K562 (cell line): Measurements from ENCODE around the gene ZFP36. TPM values are rescaled to one million over a fixed set of nuclear protein-coding genes. Genes with fewer than 3 reads are reported as not detected.

ENCODE experiments used
- ETV6 ChIP-seq, 3 experiments: fragments of 150-350 bp in 1 of 3; sonication (generic) in 1 of 3; formaldehyde crosslinking in 1 of 3; IDR thresholded peaks; 2 replicates each; pipeline versions ENCODE4 v1.6.1 to v1.8.0; 2014 to 2022; ENCODE audit warnings: borderline replicate concordance in 2 of 3, low read depth in 2 of 3, antibody characterized with exemption in 1 of 3, low read length in 1 of 3, mild to moderate bottlenecking in 1 of 3, missing genetic modification reagents in 1 of 3
- PKNOX1 ChIP-seq: fragments of 450-650 bp; IDR thresholded peaks from 2 replicates; pipeline ENCODE4 v1.6.1; 2016
- POLR2G ChIP-seq: fragments of 200-400 bp; formaldehyde crosslinking; IDR thresholded peaks from 2 replicates; pipeline ENCODE4 v1.6.1; 2017; ENCODE audit warnings: low read depth, mild to moderate bottlenecking, antibody characterized with exemption, low read length, moderate library complexity
- POU5F1 ChIP-seq: fragments of 150-350 bp; IDR thresholded peaks from 2 replicates; pipeline ENCODE4 v1.6.1; 2014; ENCODE audit warnings: borderline replicate concordance, low read length, low read depth, mild to moderate bottlenecking; ENCODE audit not compliant: partially characterized antibody
- RBFOX2 ChIP-seq: fragments of 200-400 bp; formaldehyde crosslinking; IDR thresholded peaks from 2 replicates; pipeline ENCODE4 v1.6.1; 2017; ENCODE audit warnings: low read depth, mild to moderate bottlenecking, low read length, moderate library complexity
- SAP30 ChIP-seq: fragments of 200-600 bp; sonication (generic); IDR thresholded peaks from 2 replicates; pipeline ENCODE4 v1.6.1; 2012; ENCODE audit warnings: borderline replicate concordance, low read depth, mild to moderate bottlenecking, moderate library complexity, low read length, control low read depth, inconsistent platforms; ENCODE audit not compliant: insufficient read depth, poor library complexity, severe bottlenecking
- SMAD3 ChIP-seq: fragments of 450-650 bp; formaldehyde crosslinking; conservative IDR thresholded peaks from 2 replicates; pipeline ENCODE4 v1.4.0; 2020; ENCODE audit warnings: mild to moderate bottlenecking
- SUPT5H ChIP-seq: fragments of 450-650 bp; IDR thresholded peaks from 2 replicates; pipeline ENCODE4 v1.6.1; 2016
- TAF1 ChIP-seq: IDR thresholded peaks from 2 replicates; pipeline ENCODE4 v1.6.1; 2011; ENCODE audit warnings: mild to moderate bottlenecking, low read length, moderate library complexity; ENCODE audit not compliant: insufficient read depth, control insufficient read depth, severe bottlenecking; ENCODE audit errors: extremely low read depth
- TFAP4 ChIP-seq: sonication (generic); formaldehyde crosslinking; IDR thresholded peaks from 2 replicates; pipeline ENCODE4 v1.8.0; 2022; ENCODE audit warnings: missing genetic modification reagents, mild to moderate bottlenecking, moderate library complexity, borderline replicate concordance
- THRAP3 ChIP-seq: fragments of 450-650 bp; IDR thresholded peaks from 2 replicates; pipeline ENCODE4 v1.6.1; 2016; ENCODE audit warnings: mild to moderate bottlenecking, inconsistent platforms, borderline replicate concordance
- ZKSCAN1 ChIP-seq: fragments of 150-350 bp; IDR thresholded peaks from 2 replicates; pipeline ENCODE4 v1.6.1; 2016; ENCODE audit warnings: low read depth, low read length
- ZNF124 ChIP-seq: sonication (generic); formaldehyde crosslinking; IDR thresholded peaks from 2 replicates; pipeline ENCODE4 v1.8.1; 2022; ENCODE audit warnings: missing genetic modification reagents
- ZNF408 ChIP-seq: fragments of 250-450 bp; sonication (Bioruptor Pico); IDR thresholded peaks from 2 replicates; pipeline ENCODE4 v1.4.0; 2020; ENCODE audit warnings: low read depth, mild to moderate bottlenecking, moderate library complexity
- polyA plus RNA-seq, 8 experiments: library from polyadenylated mRNA; depleted of rRNA in 4 of 8; stranded (reverse) in 5 of 8; unstranded in 3 of 8; fragments of >200 nt; fragmentation: Nextera tagmentation in 2 of 8; fragmentation: Illumina TruSeq in 1 of 8; extraction: Ambion mirVana in 2 of 8; extraction: Trizol in 1 of 8; gene quantifications; 2 replicates each; pipeline versions ENCODE4 v1.2.1 to v1.2.3, GENCODE V29; 2011 to 2014; ENCODE audit warnings: inconsistent platforms in 1 of 8, missing spikeins in 1 of 8
- total RNA-seq, 7 experiments: library from RNA; depleted of rRNA in 6 of 7; stranded (reverse); fragments of >200 nt in 6 of 7; fragmentation: Illumina TruSeq in 2 of 7; extraction: Trizol in 2 of 7; gene quantifications; 2 replicates each; pipeline versions ENCODE4 v1.2.1 to v1.2.3, GENCODE V29; 2011 to 2021; ENCODE audit warnings: low replicate concordance in 1 of 7

Gene ZFP36
- total and polyA plus RNA-seq, 9 of the 15 experiments (the other 6 are each of a cell fraction or from before 2014, with no cell fraction given) = 1.0 to 20.1 (median 3.5) TPM

- TF ChIP-seq THRAP3 (peak; percentile 23; the same call in 1 of the 2 replicates), SMAD3 (CRISPR knock-in tag) (no peak), SAP30 (no peak), TFAP4 (CRISPR knock-in tag) (peak; percentile 100), POLR2G (peak; percentile 95), POU5F1 (no peak), ZKSCAN1 (no peak), ETV6 (IDR thresholded peaks at IDR 0.05; ENCODE audit: borderline replicate concordance in 1 of 2, low read depth in 2 of 2, low read length in 1 of 2) (0 out of 4 replicates have a peak, but pooled peaks of 1 of the 2 experiments have one; percentile 38), ETV6 (CRISPR knock-in tag; IDR thresholded peaks at IDR 0.05; ENCODE audit: borderline replicate concordance) (no peak), SUPT5H (peak; percentile 86), RBFOX2 (peak; percentile 97), ZNF124 (CRISPR knock-in tag) (no peak), TAF1 (peak; percentile 72), ZNF408 (no peak), PKNOX1 (peak; percentile 77)
Measured at GRCh38 chr19:39445196-39446111, 38.8 kb downstream of the ZFP36 start, which contains the start of gene SUPT5H (continued).
